HG02884 (cell line): Measurements from ENCODE around the gene LIPT2.

Source experiments
- ATAC-seq: cut with Tn5 transposase; IDR thresholded peaks from one replicate; pipeline ENCODE4 v1.9.1; 2021; ENCODE audit warnings: mild to moderate bottlenecking, moderate library complexity; ENCODE audit not compliant: unreplicated experiment

The LIPT2 gene

GRCh38 chr11:74466916-74467885 lies 26.3 kb downstream of the LIPT2 start, which contains the start of gene KCNE3:
Gene KCNE3, minus strand, starts transcription at chr11:74467549. Its CDS starts 9,986 bp downstream, at chr11:74457563.
- ATAC-seq, result no peak

DNA sequence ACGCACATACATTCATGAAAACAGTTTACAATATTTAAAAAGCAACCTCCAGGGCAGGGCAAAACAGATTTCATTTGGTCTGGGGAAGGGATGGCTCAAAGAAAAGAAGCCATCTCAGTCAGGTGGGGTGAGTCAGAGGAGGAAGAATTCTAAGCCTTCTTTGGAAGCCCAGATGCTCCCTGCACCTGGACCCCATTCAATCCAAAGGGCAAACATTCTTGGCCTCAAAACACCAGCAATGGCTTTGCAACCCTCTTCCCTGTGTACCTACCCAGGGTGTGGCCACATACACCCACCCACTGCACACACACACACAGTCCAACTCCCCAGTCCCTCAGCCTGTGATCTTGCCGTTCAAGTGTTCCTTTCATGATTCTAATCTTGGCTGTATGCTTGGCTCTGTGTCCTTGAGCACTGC lies 28.2 kb downstream of the LIPT2 start:
- no peak for ATAC-seq

- no peak for ATAC-seq
These were observed 28.8 kb downstream of the LIPT2 start for GRCh38 chr11:74464746-74465145.

- ATAC-seq, result no peak
These were observed 30.3 kb downstream of the LIPT2 start for GRCh38 chr11:74463216-74463615.

GRCh38 chr11:74462631-74463030 lies 30.9 kb downstream of the LIPT2 start:
- no peak for ATAC-seq

DNA sequence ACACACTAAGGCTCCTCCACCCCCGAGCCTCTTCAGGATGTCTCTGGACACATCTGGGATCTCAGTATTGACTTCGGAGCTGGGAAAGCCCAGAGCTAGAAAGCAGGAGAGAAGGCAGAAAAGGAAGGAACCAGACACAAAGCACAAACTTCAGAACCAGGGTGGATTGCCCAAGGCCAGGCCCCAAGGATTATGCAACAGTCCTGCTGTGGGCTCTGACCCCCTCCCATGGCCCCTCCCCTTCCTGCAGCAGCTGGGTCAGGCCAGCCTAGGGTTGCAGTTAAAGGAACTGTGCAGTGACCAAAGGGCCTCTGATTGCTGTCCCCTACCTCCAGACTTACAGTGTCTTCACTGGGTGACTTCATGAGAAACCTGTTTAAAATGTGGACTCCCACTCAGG lies 31.5 kb downstream of the LIPT2 start:
- no peak for ATAC-seq

- ATAC-seq, result no peak
These were observed 32.9 kb downstream of the LIPT2 start for GRCh38 chr11:74460481-74461154.

DNA sequence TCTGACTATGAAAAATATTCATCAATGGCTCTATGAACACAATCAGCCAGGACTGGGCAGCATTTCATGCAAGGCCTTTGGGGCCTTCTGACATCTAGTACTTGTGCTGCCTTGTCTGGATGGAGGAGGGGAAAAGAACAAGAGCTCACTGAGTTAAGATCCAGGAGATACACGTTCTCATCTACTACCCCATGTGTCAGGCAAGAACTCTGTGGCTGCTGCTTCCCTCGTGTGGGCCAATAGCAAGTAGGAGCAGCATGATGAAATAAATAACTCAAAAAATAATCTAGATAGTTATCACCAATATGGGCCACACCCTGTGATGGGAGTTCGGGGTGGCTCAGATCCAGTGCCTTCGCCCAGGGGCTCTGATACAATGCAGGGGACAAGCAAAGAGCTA lies 33.5 kb downstream of the LIPT2 start:
- no peak for ATAC-seq

DNA sequence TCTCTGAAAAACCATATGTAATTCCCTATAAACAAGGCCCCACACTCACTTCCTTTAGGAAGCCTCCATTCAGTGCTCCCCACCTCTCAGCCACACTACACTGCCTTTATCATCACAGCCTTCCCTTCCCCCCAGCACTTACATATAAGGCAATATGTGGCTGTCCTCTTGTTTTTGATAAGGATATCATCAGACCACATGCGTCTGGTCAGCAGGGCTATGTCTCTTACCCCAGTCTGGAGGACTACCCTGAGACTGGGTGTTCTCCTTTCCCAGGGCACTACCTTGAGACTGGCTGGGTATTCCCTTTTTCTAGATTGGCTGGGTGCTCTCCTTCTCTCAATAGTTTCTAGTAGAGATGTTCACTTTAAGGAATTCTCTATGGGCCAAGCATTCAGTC lies 33.9 kb downstream of the LIPT2 start:
- no peak for ATAC-seq

DNA sequence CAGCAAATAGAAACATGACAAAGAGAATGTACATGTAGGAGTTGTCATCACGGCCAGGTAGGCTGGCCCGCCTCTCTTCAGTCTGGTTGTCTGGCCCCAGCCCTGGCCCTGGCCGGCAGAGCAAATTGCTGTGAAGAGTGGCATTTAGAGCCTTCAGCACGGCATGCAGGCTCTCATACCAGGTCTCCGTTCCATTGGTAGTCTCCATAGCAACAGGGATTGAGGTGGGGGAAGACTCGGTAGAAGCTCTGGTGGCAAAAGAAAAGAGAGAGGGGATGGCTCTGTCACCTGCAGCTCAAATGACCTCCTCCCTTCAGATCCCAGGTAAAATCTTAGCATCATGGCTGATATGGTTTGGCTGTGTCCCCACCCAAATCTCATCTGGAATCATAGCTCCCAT lies 36.2 kb downstream of the LIPT2 start:
- ATAC-seq, result no peak

DNA sequence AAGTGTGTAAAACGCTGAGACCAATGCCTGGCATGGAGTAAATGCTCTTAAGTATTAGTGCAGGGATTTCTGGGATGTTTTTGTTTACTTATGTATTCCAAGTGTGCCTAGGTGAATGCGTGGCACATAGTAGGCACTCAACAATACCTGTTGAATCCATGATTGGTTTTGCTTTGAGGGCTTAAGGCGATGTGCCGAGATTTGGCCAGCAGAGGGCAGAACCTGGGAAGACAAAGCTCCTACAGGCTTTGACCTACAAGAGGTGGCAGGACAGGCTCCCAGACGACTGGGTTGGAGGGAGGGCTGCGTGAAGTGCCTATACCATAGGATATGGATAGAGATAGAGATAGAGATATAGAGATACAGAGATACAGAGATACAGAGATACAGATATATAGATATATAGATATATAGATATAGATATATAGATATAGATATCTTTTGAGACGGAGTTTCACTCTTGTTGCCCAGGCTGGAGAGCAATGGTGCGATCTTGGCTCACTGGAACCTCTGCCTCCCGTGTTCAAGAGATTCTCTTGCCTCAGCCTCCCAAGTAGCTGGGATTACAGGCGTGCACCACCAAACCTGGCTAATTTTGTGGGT lies 40.0 kb downstream of the LIPT2 start:
- no peak for ATAC-seq

DNA sequence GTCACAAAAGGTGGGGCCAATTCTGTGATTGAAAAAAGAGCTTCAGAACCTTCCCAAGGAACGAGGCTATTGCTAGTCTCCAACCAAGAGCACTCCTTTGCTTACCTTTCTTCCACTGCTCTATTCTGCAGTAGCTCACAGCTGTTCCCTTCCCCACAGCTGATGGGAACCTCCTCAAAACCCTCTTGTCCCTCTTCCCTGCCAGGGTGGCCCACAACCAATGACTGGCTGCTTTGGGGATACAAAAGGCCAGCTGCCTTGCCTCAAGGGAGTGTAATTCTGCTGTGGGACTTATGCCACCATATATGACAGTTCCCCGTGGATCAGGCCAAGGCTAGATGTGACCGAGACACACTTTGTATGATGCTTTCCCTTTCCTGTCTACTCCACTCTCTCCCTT lies 41.2 kb downstream of the LIPT2 start:
- no peak for ATAC-seq

GRCh38 chr11:74450318-74450717 lies 43.2 kb downstream of the LIPT2 start:
- ATAC-seq, result no peak

GRCh38 chr11:74449369-74449931 lies 44.1 kb downstream of the LIPT2 start:
- peak; percentile 69 for ATAC-seq

- no peak for ATAC-seq
These were observed 45.8 kb downstream of the LIPT2 start for GRCh38 chr11:74447720-74448119.

- no peak for ATAC-seq
These were observed 47.0 kb downstream of the LIPT2 start for GRCh38 chr11:74446532-74446938.

GRCh38 chr11:74444173-74444826 lies 49.2 kb downstream of the LIPT2 start:
- ATAC-seq, result no peak

DNA sequence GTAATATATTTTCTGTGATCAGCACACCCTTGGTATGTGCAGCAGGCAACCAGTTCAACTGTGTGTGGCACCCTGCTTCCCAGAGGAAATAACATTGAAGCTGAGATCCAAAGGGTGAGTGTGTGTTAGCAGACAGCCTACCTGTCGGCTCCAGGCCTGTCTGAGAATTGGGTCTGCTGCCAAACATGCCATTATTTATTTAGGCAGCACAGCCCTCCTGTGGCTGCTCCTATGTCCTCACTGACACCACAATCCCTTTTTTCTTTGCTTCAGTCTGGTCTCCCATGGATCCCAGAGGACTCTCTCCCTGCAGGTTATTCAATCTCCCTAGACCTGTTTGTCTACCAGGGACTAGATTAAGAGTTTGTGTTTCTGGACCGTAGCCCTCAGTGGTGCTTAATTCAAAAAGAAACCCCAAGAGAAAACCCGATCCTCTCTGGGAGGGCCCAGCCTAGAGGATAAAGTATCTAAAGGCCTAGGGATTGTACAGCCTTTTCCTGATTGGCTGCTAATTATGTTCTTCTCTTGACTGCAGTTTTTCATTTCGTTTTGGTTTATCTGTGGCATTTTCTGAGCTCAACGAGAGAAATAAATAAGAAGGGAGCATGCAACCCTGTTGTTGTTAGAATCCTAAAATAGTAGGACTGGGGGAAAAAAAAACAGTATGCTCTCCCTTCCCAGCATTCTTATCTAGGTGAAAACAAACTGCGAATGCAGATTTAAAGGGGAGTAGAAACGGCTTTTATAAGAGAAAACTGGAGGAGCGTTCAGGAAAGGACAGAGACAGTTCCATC lies 50.3 kb downstream of the LIPT2 start:
- ATAC-seq, result no peak

GRCh38 chr11:74442636-74443035 lies 50.9 kb downstream of the LIPT2 start:
- no peak for ATAC-seq
